Measurements from ENCODE around the gene NEXN.

DNA sequence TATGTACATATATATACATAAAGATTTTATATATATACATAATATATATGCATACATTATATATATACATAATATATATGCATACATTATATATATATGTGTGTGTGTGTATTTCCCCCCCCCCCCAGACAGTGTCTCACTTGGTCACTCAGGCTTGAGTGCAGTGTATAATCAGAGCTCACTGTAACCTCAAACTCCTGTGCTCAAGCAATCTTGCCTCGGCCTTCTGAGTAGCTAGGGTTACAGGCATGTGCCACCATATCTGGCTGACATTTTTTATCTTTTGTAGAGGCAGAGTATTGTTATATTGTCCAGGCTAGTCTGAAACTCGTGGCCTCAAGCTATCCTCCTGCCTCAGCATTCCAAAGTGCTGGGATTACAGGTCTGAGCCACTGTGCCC, 99.5 kb downstream of the NEXN start:
- TF ChIP-seq, protein P1, sequence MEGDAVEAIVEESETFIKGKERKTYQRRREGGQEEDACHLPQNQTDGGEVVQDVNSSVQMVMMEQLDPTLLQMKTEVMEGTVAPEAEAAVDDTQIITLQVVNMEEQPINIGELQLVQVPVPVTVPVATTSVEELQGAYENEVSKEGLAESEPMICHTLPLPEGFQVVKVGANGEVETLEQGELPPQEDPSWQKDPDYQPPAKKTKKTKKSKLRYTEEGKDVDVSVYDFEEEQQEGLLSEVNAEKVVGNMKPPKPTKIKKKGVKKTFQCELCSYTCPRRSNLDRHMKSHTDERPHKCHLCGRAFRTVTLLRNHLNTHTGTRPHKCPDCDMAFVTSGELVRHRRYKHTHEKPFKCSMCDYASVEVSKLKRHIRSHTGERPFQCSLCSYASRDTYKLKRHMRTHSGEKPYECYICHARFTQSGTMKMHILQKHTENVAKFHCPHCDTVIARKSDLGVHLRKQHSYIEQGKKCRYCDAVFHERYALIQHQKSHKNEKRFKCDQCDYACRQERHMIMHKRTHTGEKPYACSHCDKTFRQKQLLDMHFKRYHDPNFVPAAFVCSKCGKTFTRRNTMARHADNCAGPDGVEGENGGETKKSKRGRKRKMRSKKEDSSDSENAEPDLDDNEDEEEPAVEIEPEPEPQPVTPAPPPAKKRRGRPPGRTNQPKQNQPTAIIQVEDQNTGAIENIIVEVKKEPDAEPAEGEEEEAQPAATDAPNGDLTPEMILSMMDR (conservative IDR thresholded peaks at IDR 0.05), result no peak
- no peak for TF ChIP-seq ZFX (IDR thresholded peaks at IDR 0.05)
